ENCODE measurements around the gene RNF13. TPM values are rescaled to one million over a fixed set of nuclear protein-coding genes. Genes with fewer than 3 reads are reported as not detected.

Gene RNF13
- total and polyA plus RNA-seq, 2 of the 4 experiments (the other 2 are of a cell fraction), result 12.8 to 29.8 TPM

DNA sequence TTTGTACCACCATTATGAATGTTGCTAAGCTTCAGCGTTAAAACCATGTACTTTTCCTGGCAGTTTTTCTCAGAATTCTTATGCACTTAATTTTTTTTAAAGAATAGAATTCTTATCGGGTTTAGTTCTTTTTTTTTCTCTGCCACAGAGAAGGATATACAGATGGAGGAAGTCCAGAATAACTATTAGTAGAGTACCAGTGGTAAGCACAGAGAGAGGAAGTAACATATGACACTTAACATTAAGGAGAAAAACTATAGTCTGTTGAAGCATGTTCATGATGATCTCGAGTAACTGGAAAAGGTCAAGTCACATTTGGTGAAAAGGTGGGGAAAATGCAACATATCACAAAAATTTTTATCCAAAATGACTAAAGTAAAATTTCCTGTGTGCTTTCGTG, 68.9 kb downstream of the RNF13 start:
- no peaks in the 10 kb centered on the region for H3K9me3 ChIP-seq (ENCODE audit: control insufficient read depth, insufficient read depth, low read length)
- H3K4me3 ChIP-seq (ENCODE audit: insufficient read depth, low read depth, low read length), result no peak overlapping the region
- in situ Hi-C loops (cut with MboI; ENCODE audit: low sequenced_read_pairs) (no loop called here), intact Hi-C loops (cut with micrococcal nuclease) (no loop called here), dilution Hi-C loops (cut with HindIII; ENCODE audit: low sequenced_read_pairs, unreplicated experiment) (no loop called here)
- H4K20me1 ChIP-seq (ENCODE audit: insufficient read depth, low read length), result no peaks in the 10 kb centered on the region
- no peak overlapping the region for H3K14ac ChIP-seq (replicated peaks; ENCODE audit: low read depth, low read length)
- H3K4me1 ChIP-seq (ENCODE audit: control insufficient read depth, insufficient read depth, low read length), result no peaks in the 10 kb centered on the region
- ChIA-PET POLR2A (ENCODE audit: unreplicated experiment) (no interaction called here), CTCF (no interaction called here)
- no peak overlapping the region for H4K91ac ChIP-seq (ENCODE audit: insufficient read depth, low read depth, low read length)
- TF ChIP-seq RAD21 (IDR thresholded peaks at IDR 0.05; ENCODE audit: low read length), result no peak
- no peak for TF ChIP-seq NFE2L2 (IDR thresholded peaks at IDR 0.05; ENCODE audit: low read depth, low read length)
- TF ChIP-seq, protein P1, sequence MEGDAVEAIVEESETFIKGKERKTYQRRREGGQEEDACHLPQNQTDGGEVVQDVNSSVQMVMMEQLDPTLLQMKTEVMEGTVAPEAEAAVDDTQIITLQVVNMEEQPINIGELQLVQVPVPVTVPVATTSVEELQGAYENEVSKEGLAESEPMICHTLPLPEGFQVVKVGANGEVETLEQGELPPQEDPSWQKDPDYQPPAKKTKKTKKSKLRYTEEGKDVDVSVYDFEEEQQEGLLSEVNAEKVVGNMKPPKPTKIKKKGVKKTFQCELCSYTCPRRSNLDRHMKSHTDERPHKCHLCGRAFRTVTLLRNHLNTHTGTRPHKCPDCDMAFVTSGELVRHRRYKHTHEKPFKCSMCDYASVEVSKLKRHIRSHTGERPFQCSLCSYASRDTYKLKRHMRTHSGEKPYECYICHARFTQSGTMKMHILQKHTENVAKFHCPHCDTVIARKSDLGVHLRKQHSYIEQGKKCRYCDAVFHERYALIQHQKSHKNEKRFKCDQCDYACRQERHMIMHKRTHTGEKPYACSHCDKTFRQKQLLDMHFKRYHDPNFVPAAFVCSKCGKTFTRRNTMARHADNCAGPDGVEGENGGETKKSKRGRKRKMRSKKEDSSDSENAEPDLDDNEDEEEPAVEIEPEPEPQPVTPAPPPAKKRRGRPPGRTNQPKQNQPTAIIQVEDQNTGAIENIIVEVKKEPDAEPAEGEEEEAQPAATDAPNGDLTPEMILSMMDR (conservative IDR thresholded peaks at IDR 0.05; ENCODE audit: low read depth, low read length), result no peak
- no peak for TF ChIP-seq CEBPB (IDR thresholded peaks at IDR 0.05; ENCODE audit: low read depth, low read length)
- no peak for TF ChIP-seq SMC3 (IDR thresholded peaks at IDR 0.05; ENCODE audit: low read depth, low read length)
- no peak for TF ChIP-seq MAZ (IDR thresholded peaks at IDR 0.05; ENCODE audit: borderline replicate concordance, low read depth, low read length)
- TF ChIP-seq POLR2A (IDR thresholded peaks at IDR 0.05; ENCODE audit: low read depth, low read length), result no peak
- no peak for TF ChIP-seq RCOR1 (IDR thresholded peaks at IDR 0.05; ENCODE audit: insufficient replicate concordance, low read length)
- H3K27me3 ChIP-seq (ENCODE audit: control insufficient read depth, insufficient read depth, low read length), result no peaks in the 10 kb centered on the region
- no CpG with 5 or more reads among the region's 4 CpGs for WGBS, 2 experiments (ENCODE audit: extremely low coverage in 2 of 2, insufficient read length in 1 of 2)
- no peak overlapping the region for H3K4me2 ChIP-seq (ENCODE audit: low read depth, low read length)
- no peak for DNase-seq
- no peak overlapping the region for H4K8ac ChIP-seq (ENCODE audit: low read depth in 2 of 2, low read length in 2 of 2)
- H3K27ac ChIP-seq (ENCODE audit: insufficient read depth, low read length), result no peak overlapping the region
- H3K36me3 ChIP-seq (ENCODE audit: control insufficient read depth, insufficient read depth, low read length), result no peaks in the 10 kb centered on the region
- no peak overlapping the region for H2AK9ac ChIP-seq (replicated peaks; ENCODE audit: low read depth, low read length, poor library complexity)
- no peaks in the 10 kb centered on the region for H3K79me1 ChIP-seq (ENCODE audit: low read depth in 1 of 2, low read length in 2 of 2)
- no peak overlapping the region for H4K5ac ChIP-seq (ENCODE audit: low read depth, low read length)
- H3K23ac ChIP-seq (ENCODE audit: low read depth, low read length), result no peak overlapping the region
- H2AFZ ChIP-seq (replicated peaks; ENCODE audit: low read length, poor library complexity), result no peak overlapping the region
- H2BK120ac ChIP-seq (ENCODE audit: low read depth, low read length), result no peak overlapping the region
- no peak overlapping the region for H2BK15ac ChIP-seq (ENCODE audit: low read depth, low read length)
- H2BK5ac ChIP-seq (ENCODE audit: low read depth, low read length, poor library complexity, severe bottlenecking), result no peak overlapping the region
- no peak overlapping the region for H3K9ac ChIP-seq (ENCODE audit: low read depth, low read length)
- no peaks in the 10 kb centered on the region for H3K9me1 ChIP-seq (ENCODE audit: insufficient read depth, low read length)
- no peak overlapping the region for H2BK20ac ChIP-seq (ENCODE audit: low read depth, low read length)
- H3K4ac ChIP-seq (ENCODE audit: low read depth, low read length), result no peak overlapping the region
- no peak overlapping the region for H3K18ac ChIP-seq (ENCODE audit: low read depth, low read length)
- no TSS peak for BruUV-seq (replicated peaks)
- H2AK5ac ChIP-seq (ENCODE audit: low read depth, low read length), result no peak overlapping the region
- no peak for ATAC-seq (ENCODE audit: low read depth)
- H3K56ac ChIP-seq (ENCODE audit: extremely low read depth, insufficient read depth, low read length), result no peak overlapping the region

All from IMR-90 (cell line).